DMS 273 (cell line): ENCODE measurements around the gene RP2.

Experiments used
- DNase-seq: peaks from one replicate; lab custom pipeline; 2025; ENCODE audit not compliant: unreplicated experiment; lab: John Stamatoyannopoulos, UW

The RP2 gene

GRCh38 chrX:46917622-46918021 is 80.8 kb downstream of the RP2 start:
- no peak for DNase-seq

- peak; percentile 46 for DNase-seq
Measured at GRCh38 chrX:46918434-46918833, 81.6 kb downstream of the RP2 start.

GRCh38 chrX:46920235-46920634 is 83.4 kb downstream of the RP2 start:
- no peak for DNase-seq

- DNase-seq = no peak
Measured at GRCh38 chrX:46922611-46923010, 85.8 kb downstream of the RP2 start.

- no peak for DNase-seq
Measured at GRCh38 chrX:46927718-46928117, 90.9 kb downstream of the RP2 start.

- DNase-seq = no peak
Measured at GRCh38 chrX:46929439-46930261, 92.8 kb downstream of the RP2 start.
